ENCODE results near the gene IRS1.

Gene IRS1

GRCh38 chr2:226733189-226733858, 66.3 kb downstream of the IRS1 start:
- in situ Hi-C loops (cut with HindIII; ENCODE audit: low sequenced_read_pairs): no loop called here

GRCh38 chr2:226732478-226733188, 67.0 kb downstream of the IRS1 start:
- in situ Hi-C loops (cut with HindIII; ENCODE audit: low sequenced_read_pairs): no loop called here

- in situ Hi-C loops (cut with HindIII; ENCODE audit: low sequenced_read_pairs): no loop called here
These were observed 69.1 kb downstream of the IRS1 start for GRCh38 chr2:226730481-226730880.

- in situ Hi-C loops (cut with HindIII; ENCODE audit: low sequenced_read_pairs): no loop called here
These were observed 70.6 kb downstream of the IRS1 start for GRCh38 chr2:226728996-226729395.

GRCh38 chr2:226727251-226727650, 72.4 kb downstream of the IRS1 start:
- in situ Hi-C loops (cut with HindIII; ENCODE audit: low sequenced_read_pairs): no loop called here

- in situ Hi-C loops (cut with HindIII; ENCODE audit: low sequenced_read_pairs): no loop called here
These were observed 73.1 kb downstream of the IRS1 start for GRCh38 chr2:226726546-226726945.

- in situ Hi-C loops (cut with HindIII; ENCODE audit: low sequenced_read_pairs): no loop called here
These were observed 74.3 kb downstream of the IRS1 start for GRCh38 chr2:226725126-226725860.

- in situ Hi-C loops (cut with HindIII; ENCODE audit: low sequenced_read_pairs): loop anchor here (5.0 kb wide), 1 partner anchor 49 kb away; no protein-coding TSS in a partner anchor
These were observed 78.1 kb downstream of the IRS1 start for GRCh38 chr2:226721541-226721940.

- in situ Hi-C loops (cut with HindIII; ENCODE audit: low sequenced_read_pairs): loop anchor here (5.0 kb wide), 1 partner anchor 49 kb away; no protein-coding TSS in a partner anchor
These were observed 78.7 kb downstream of the IRS1 start for GRCh38 chr2:226720948-226721347.

GRCh38 chr2:226717719-226718118, 81.9 kb downstream of the IRS1 start:
- in situ Hi-C loops (cut with HindIII; ENCODE audit: low sequenced_read_pairs): no loop called here

GRCh38 chr2:226716126-226716525, 83.5 kb downstream of the IRS1 start:
- in situ Hi-C loops (cut with HindIII; ENCODE audit: low sequenced_read_pairs): no loop called here

- in situ Hi-C loops (cut with HindIII; ENCODE audit: low sequenced_read_pairs): no loop called here
These were observed 84.2 kb downstream of the IRS1 start for GRCh38 chr2:226715347-226715990.

GRCh38 chr2:226712941-226713340, 86.7 kb downstream of the IRS1 start:
- in situ Hi-C loops (cut with HindIII; ENCODE audit: low sequenced_read_pairs): no loop called here

GRCh38 chr2:226711606-226712296, 87.9 kb downstream of the IRS1 start:
- in situ Hi-C loops (cut with HindIII; ENCODE audit: low sequenced_read_pairs): no loop called here

GRCh38 chr2:226707499-226707898, 92.1 kb downstream of the IRS1 start:
- in situ Hi-C loops (cut with HindIII; ENCODE audit: low sequenced_read_pairs): no loop called here

GRCh38 chr2:226705965-226706364, 93.7 kb downstream of the IRS1 start:
- in situ Hi-C loops (cut with HindIII; ENCODE audit: low sequenced_read_pairs): no loop called here

- in situ Hi-C loops (cut with HindIII; ENCODE audit: low sequenced_read_pairs): no loop called here
These were observed 94.3 kb downstream of the IRS1 start for GRCh38 chr2:226705133-226705886.

GRCh38 chr2:226703514-226703913, 96.1 kb downstream of the IRS1 start:
- in situ Hi-C loops (cut with HindIII; ENCODE audit: low sequenced_read_pairs): no loop called here

- in situ Hi-C loops (cut with HindIII; ENCODE audit: low sequenced_read_pairs): no loop called here
These were observed 97.2 kb downstream of the IRS1 start for GRCh38 chr2:226702376-226702775.

GRCh38 chr2:226701052-226701451, 98.6 kb downstream of the IRS1 start:
- in situ Hi-C loops (cut with HindIII; ENCODE audit: low sequenced_read_pairs): no loop called here
